A549 (cell line): ENCODE measurements around the gene SS18L1. TPM values are rescaled to one million over a fixed set of nuclear protein-coding genes. Genes with fewer than 3 reads are reported as not detected.

Experiments used
- ATAC-seq, 2 experiments: fragments of 200-7000 bp in 1 of 2; fragments of >200 bp in 1 of 2; cut with Nextera tagmentation in 1 of 2; cut with Tn5 transposase in 1 of 2; 3 replicates each; pipeline versions ENCODE4 v1.8.0 to v1.9.1; 2018 to 2020; ENCODE audit warnings: mild to moderate bottlenecking in 1 of 2, moderate library complexity in 1 of 2
- CTCF ChIA-PET: fragments of 300-600 bp; sonication (Branson Sonifier 250); formaldehyde crosslinking; extraction: SDS; loops from one replicate; lab custom pipeline; 2021; ENCODE audit warnings: antibody characterized with exemption, inconsistent platforms; lab: Yijun Ruan, JAX
- POLR2A ChIA-PET: fragments of 350-600 bp; formaldehyde crosslinking; extraction: SDS; loops from one replicate; lab custom pipeline; 2021; ENCODE audit warnings: antibody characterized with exemption, inconsistent platforms; lab: Yijun Ruan, JAX
- DNase-seq, 2 experiments: peaks; one replicate each; pipeline versions ENCODE4 v3.0.0 to v3.0.0-alpha.2; 2011 to 2016; ENCODE audit warnings: low read depth in 1 of 2, low spot score in 1 of 2
- FAIRE-seq: peaks from 2 replicates; lab custom pipeline; 2011; peaks lifted over from hg19 to GRCh38; lab: Jason Lieb, UNC
- H3K27ac ChIP-seq, 2 experiments: fragments of >200 bp; sonication (Bioruptor Twin); formaldehyde crosslinking; 3 replicates each; pipeline ENCODE4 v1.5.1; 2016 to 2017
- H3K4me1 ChIP-seq: fragments of >200 bp; sonication (Bioruptor Twin); formaldehyde crosslinking; 3 replicates; pipeline ENCODE4 v1.6.1; 2016
- H3K4me2 ChIP-seq: fragments of >200 bp; sonication (Bioruptor Twin); formaldehyde crosslinking; 3 replicates; pipeline ENCODE4 v1.6.1; 2016
- H3K4me3 ChIP-seq: fragments of >200 bp; sonication (Bioruptor Twin); formaldehyde crosslinking; 3 replicates; pipeline ENCODE4 v1.5.1; 2016
- H3K9me3 ChIP-seq: fragments of >200 bp; sonication (Bioruptor Twin); formaldehyde crosslinking; 3 replicates; pipeline ENCODE4 v1.6.1; 2016
- BHLHE40 ChIP-seq: IDR thresholded peaks from 2 replicates; pipeline ENCODE4 v1.6.1; 2012; ENCODE audit warnings: low read depth, low read length, inconsistent platforms
- CBX2 ChIP-seq: fragments of 200-600 bp; sonication (generic); IDR thresholded peaks from 2 replicates; pipeline ENCODE4 v1.6.1; 2016; ENCODE audit warnings: low read depth, mild to moderate bottlenecking, borderline replicate concordance
- CBX8 ChIP-seq: fragments of 200-600 bp; sonication (generic); IDR thresholded peaks from 2 replicates; pipeline ENCODE4 v1.6.1; 2016
- CEBPB ChIP-seq, 2 experiments: fragments of >200 bp in 1 of 2; sonication (Bioruptor Twin) in 1 of 2; formaldehyde crosslinking in 1 of 2; IDR thresholded peaks; 2 replicates each; pipeline ENCODE4 v1.6.1; 2012 to 2016
- CHD2 ChIP-seq: fragments of 150-350 bp; IDR thresholded peaks from 2 replicates; pipeline ENCODE4 v1.6.1; 2014; ENCODE audit warnings: low read length; ENCODE audit not compliant: partially characterized antibody
- CTCF ChIP-seq: fragments of >200 bp; sonication (Bioruptor Twin); formaldehyde crosslinking; IDR thresholded peaks from 3 replicates; pipeline ENCODE4 v1.5.1; 2016
- E2F6 ChIP-seq: IDR thresholded peaks from 2 replicates; pipeline ENCODE4 v1.6.1; 2012; ENCODE audit warnings: low read depth, borderline replicate concordance
- EHMT2 ChIP-seq: fragments of 200-600 bp; sonication (generic); IDR thresholded peaks from 2 replicates; pipeline ENCODE4 v1.6.1; 2016; ENCODE audit warnings: antibody characterized with exemption, low read depth, mild to moderate bottlenecking, moderate library complexity
- EP300 ChIP-seq, 2 experiments: fragments of >200 bp; sonication (Bioruptor Twin); formaldehyde crosslinking; IDR thresholded peaks; 2 replicates in 1 of 2; 3 replicates in 1 of 2; pipeline ENCODE4 v1.6.1; 2016 to 2017
- ESRRA ChIP-seq: fragments of 150-350 bp; IDR thresholded peaks from 2 replicates; pipeline ENCODE4 v1.6.1; 2014; ENCODE audit warnings: mild to moderate bottlenecking, low read length, borderline replicate concordance
- GATA3 ChIP-seq: IDR thresholded peaks from 2 replicates; pipeline ENCODE4 v1.6.1; 2012; ENCODE audit warnings: borderline replicate concordance
- HES2 ChIP-seq: fragments of >200 bp; sonication (Bioruptor Twin); formaldehyde crosslinking; IDR thresholded peaks from 2 replicates; pipeline ENCODE4 v1.6.1; 2016
- HMGXB4 ChIP-seq: fragments of 250-450 bp; sonication (Bioruptor Pico); IDR thresholded peaks from 2 replicates; pipeline ENCODE4 v1.5.0; 2021; ENCODE audit warnings: mild to moderate bottlenecking, moderate library complexity, borderline replicate concordance
- HOXB5 ChIP-seq: fragments of 250-450 bp; sonication (Bioruptor Pico); IDR thresholded peaks from 2 replicates; pipeline ENCODE4 v1.5.0; 2020; ENCODE audit warnings: mild to moderate bottlenecking, moderate library complexity
- KDM5A ChIP-seq: fragments of 200-600 bp; sonication (generic); IDR thresholded peaks from 2 replicates; pipeline ENCODE4 v1.6.1; 2016; ENCODE audit warnings: antibody characterized with exemption, mild to moderate bottlenecking
- MAX ChIP-seq: IDR thresholded peaks from 2 replicates; pipeline ENCODE4 v1.6.1; 2012
- MAZ ChIP-seq: fragments of 150-350 bp; IDR thresholded peaks from 2 replicates; pipeline ENCODE4 v1.6.1; 2014; ENCODE audit warnings: antibody characterized with exemption, low read depth, low read length, borderline replicate concordance
- MYC ChIP-seq: IDR thresholded peaks from 2 replicates; pipeline ENCODE4 v1.6.1; 2012; ENCODE audit warnings: mild to moderate bottlenecking, inconsistent platforms, low read length, improper control_type of control experiment, borderline replicate concordance
- NFE2L2 ChIP-seq: fragments of 150-350 bp; conservative IDR thresholded peaks from 2 replicates; pipeline ENCODE4 v1.6.1; 2014; ENCODE audit warnings: low read length
- NR3C1 ChIP-seq: fragments of >200 bp; sonication (Bioruptor Twin); formaldehyde crosslinking; IDR thresholded peaks from 3 replicates; pipeline ENCODE4 v1.6.1; 2017
- POLR2AphosphoS2 ChIP-seq: conservative IDR thresholded peaks from 2 replicates; pipeline ENCODE4 v1.6.1; 2012; ENCODE audit warnings: low read length, improper control_type of control experiment, inconsistent platforms
- RAD21 ChIP-seq, 2 experiments: fragments of >200 bp in 1 of 2; sonication (Bioruptor Twin) in 1 of 2; formaldehyde crosslinking in 1 of 2; IDR thresholded peaks in 1 of 2; conservative IDR thresholded peaks in 1 of 2; 2 replicates in 1 of 2; 3 replicates in 1 of 2; pipeline ENCODE4 v1.6.1; 2012 to 2018; ENCODE audit warnings: inconsistent platforms in 1 of 2
- RFX5 ChIP-seq: fragments of 450-650 bp; IDR thresholded peaks from 2 replicates; pipeline ENCODE4 v1.7.1; 2014; ENCODE audit warnings: antibody characterized with exemption, mild to moderate bottlenecking, moderate library complexity
- RNF2 ChIP-seq: fragments of 200-600 bp; sonication (generic); IDR thresholded peaks from 2 replicates; pipeline ENCODE4 v1.6.1; 2016; ENCODE audit warnings: low read depth, mild to moderate bottlenecking, antibody characterized with exemption, moderate library complexity, borderline replicate concordance
- TP53 ChIP-seq: fragments of 250-450 bp; sonication (Bioruptor Pico); IDR thresholded peaks from 2 replicates; pipeline ENCODE4 v1.5.0; 2021; ENCODE audit warnings: mild to moderate bottlenecking, moderate library complexity
- USF2 ChIP-seq: fragments of 450-650 bp; IDR thresholded peaks from 2 replicates; pipeline ENCODE4 v1.6.1; 2014; ENCODE audit warnings: antibody characterized with exemption
- ZFP36 ChIP-seq: fragments of 450-650 bp; IDR thresholded peaks from 2 replicates; pipeline ENCODE4 v1.6.1; 2014; ENCODE audit warnings: borderline replicate concordance; ENCODE audit not compliant: partially characterized antibody
- WGBS: methylation state at CpG from one replicate; pipeline ENCODE4 v1.1.6; 2017; ENCODE audit errors: missing lambda C conversion rate; 5-methylcytosine and 5-hydroxymethylcytosine counted together
- polyA plus RNA-seq, 4 experiments: library from polyadenylated mRNA; depleted of rRNA in 3 of 4; stranded (reverse); fragments of >200 nt; fragmentation: RNase III in 1 of 4; extraction: RNeasy Plus Mini Kit Qiagen cat#74134 plus additional on column Dnase treatment in 1 of 4; gene quantifications; 2 replicates in 3 of 4; 3 replicates in 1 of 4; pipeline ENCODE4 v1.2.3, GENCODE V29; 2011 to 2017

The SS18L1 gene
- polyA plus RNA-seq, 2 of the 4 experiments (the other 2 are of a cell fraction), result 7.4 to 13.1 TPM

GRCh38 chr20:62222266-62222850, 78.8 kb downstream of the SS18L1 start:
- Histone ChIP-seq H3K4me3 (no peak overlapping the region), H3K27ac (no peak overlapping the region), H3K9me3 (no peaks in the 10 kb centered on the region), H3K4me2 (no peak overlapping the region), H3K4me1 (peaks cover 17% of the 10 kb centered on the region; the same call in 2 of the 3 replicates)
- ChIA-PET POLR2A (no interaction called here), CTCF (interaction anchor here (0.9 to 1.9 kb wide), 2 partner anchors 10 to 14 kb away, joined by 3 to 4 read pairs; no protein-coding TSS in a partner anchor)
- DNase-seq, result no peak
- FAIRE-seq, result no peak
- no peak for ATAC-seq
- TF ChIP-seq GATA3, result no peak
- TF ChIP-seq EP300 (IDR thresholded peaks at IDR 0.05), result no peak
- TF ChIP-seq MAZ, result no peak
- no peak for TF ChIP-seq HOXB5
- TF ChIP-seq EHMT2, result no peak
- TF ChIP-seq CHD2, result no peak
- TF ChIP-seq HES2, result no peak
- no peak for TF ChIP-seq CBX8
- TF ChIP-seq MYC, result no peak
- no peak for TF ChIP-seq NFE2L2
- 39% methylated on average over 7 of the region's 18 CpGs for WGBS

- ChIA-PET POLR2A (no interaction called here), CTCF (interaction anchor here (1.9 kb wide), 1 partner anchor 9 kb away, joined by 4 read pairs; no protein-coding TSS in a partner anchor)
- DNase-seq, result no peak
- H3K27ac ChIP-seq, result no peak overlapping the region
- WGBS, result 27% methylated on average over 8 of the region's 13 CpGs
- ATAC-seq, result no peak
- peaks cover 17% of the 10 kb centered on the region; the same call in 2 of the 3 replicates for H3K4me1 ChIP-seq
- no peak for FAIRE-seq
- H3K4me3 ChIP-seq, result no peak overlapping the region
- H3K9me3 ChIP-seq, result no peaks in the 10 kb centered on the region
- no peak overlapping the region for H3K4me2 ChIP-seq
- no peak for TF ChIP-seq CBX2
- no peak for TF ChIP-seq HMGXB4 (CRISPR knock-in tag)
- no peak for TF ChIP-seq E2F6
- TF ChIP-seq POLR2AphosphoS2, result no peak
- TF ChIP-seq MAX, result no peak
- TF ChIP-seq RNF2, result no peak
- TF ChIP-seq EP300 (IDR thresholded peaks at IDR 0.05), result no peak
- TF ChIP-seq USF2, result peak; percentile 25; the same call in 1 of the 2 replicates
- TF ChIP-seq MYC, result no peak
These were observed 79.4 kb downstream of the SS18L1 start for GRCh38 chr20:62222972-62223371.

- 38% methylated on average over 2 of the region's 9 CpGs for WGBS
- H3K4me3 ChIP-seq, result no peak overlapping the region
- POLR2A ChIA-PET, result no interaction called here
These were observed 80.0 kb downstream of the SS18L1 start for GRCh38 chr20:62223571-62223970.

More at GRCh38 chr20:62223571-62223970, 80.0 kb downstream of the SS18L1 start:
- no peak for TF ChIP-seq RFX5
- no peak for TF ChIP-seq RAD21 (conservative IDR thresholded peaks at IDR 0.05 in 1 of 2, IDR thresholded peaks at IDR 0.05 in 1 of 2)
- no peak for TF ChIP-seq KDM5A
- no peak for TF ChIP-seq BHLHE40
- TF ChIP-seq MAZ, result no peak
- no peak for TF ChIP-seq RNF2
- TF ChIP-seq NR3C1, result no peak
- TF ChIP-seq ESRRA, result no peak
- no peak for TF ChIP-seq CTCF
- no peak for TF ChIP-seq TP53
- TF ChIP-seq ZFP36, result no peak
- TF ChIP-seq GATA3, result no peak
- TF ChIP-seq MAX, result no peak
- no peak for TF ChIP-seq CEBPB (IDR thresholded peaks at IDR 0.05)
- DNase-seq, result no peak
- no peak for ATAC-seq
- H3K4me1 ChIP-seq, result peaks cover 17% of the 10 kb centered on the region; the same call in 2 of the 3 replicates
- CTCF ChIA-PET, result interaction anchor here (1.2 to 1.9 kb wide), 2 partner anchors 8 to 12 kb away, joined by 3 to 4 read pairs; no protein-coding TSS in a partner anchor
- FAIRE-seq, result no peak
- H3K4me2 ChIP-seq, result no peak overlapping the region
- no peak overlapping the region for H3K27ac ChIP-seq
- no peaks in the 10 kb centered on the region for H3K9me3 ChIP-seq
